H4 (cell line): Measurements from ENCODE around the gene STT3A. TPM values are rescaled to one million over a fixed set of nuclear protein-coding genes. Genes with fewer than 3 reads are reported as not detected.

Experiments
- DNase-seq: peaks from one replicate; pipeline ENCODE4 v3.0.0-alpha.2; 2015; ENCODE audit warnings: low spot score
- total RNA-seq: library from RNA; depleted of rRNA; stranded (reverse); fragments of >200 nt; shearing (Covaris generic); gene quantifications from 2 replicates; pipeline ENCODE4 v1.2.3, GENCODE V29; 2014; rRNA removed

Gene STT3A
- total RNA-seq, 1 experiment from 2014 or later: 340 TPM

DNA sequence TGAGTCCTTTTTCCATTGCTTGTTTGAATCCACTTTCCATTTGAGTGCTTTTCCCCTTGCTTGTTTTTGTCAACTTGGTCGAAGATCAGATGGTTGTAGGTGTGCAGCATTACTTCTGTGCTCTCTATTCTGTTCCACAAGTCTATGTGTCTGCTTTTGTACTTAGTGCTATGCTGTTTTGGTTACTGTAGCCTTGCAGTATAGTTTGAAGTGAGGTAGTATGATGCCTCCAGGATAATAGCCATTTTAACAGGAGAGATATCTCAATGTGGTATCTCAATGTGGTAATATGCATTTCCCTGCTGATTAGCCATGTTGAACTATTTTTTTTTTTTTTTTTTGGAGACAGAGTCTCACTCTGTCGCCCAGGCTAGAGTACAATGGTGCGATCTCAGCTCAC is 71.3 kb downstream of the STT3A start:
- DNase-seq: no peak

DNA sequence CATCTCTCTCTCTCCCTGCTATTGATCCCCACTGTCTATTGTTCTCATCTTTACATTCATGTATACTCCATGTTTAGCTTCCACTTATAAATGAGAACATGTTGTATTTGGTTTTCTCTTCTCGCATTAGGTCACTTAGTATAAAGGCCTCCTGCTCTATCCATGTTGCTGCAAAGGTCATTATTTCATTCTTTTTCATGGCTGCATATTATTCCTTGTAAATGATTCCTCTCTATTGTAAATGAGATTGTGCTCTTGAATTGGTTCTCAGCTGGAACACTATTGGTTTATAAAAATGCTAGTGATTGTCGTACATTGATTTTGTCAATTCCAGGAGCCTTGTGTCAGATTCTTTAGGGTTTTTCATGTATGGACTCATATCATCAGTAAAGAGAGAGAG is 74.5 kb downstream of the STT3A start:
- no peak for DNase-seq

DNA sequence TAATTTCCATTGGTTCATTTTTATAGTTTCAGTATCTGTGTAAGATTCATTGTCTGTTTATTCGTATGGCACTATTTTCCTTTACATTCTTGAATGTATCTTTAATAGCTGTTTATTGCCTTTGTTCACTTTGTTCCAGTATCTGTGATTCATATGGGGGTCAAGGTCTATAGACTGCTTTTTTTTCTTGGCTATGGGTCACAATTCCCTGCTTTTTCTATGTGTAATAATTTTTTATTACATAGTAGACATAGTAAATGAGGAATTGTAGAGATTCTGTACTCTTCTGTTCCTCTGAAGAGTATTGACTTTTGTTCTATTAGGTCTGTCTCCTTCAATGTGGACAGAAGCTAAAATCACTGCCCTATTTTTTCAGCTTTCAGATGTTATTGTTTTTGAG is 77.5 kb downstream of the STT3A start:
- DNase-seq: no peak

DNA sequence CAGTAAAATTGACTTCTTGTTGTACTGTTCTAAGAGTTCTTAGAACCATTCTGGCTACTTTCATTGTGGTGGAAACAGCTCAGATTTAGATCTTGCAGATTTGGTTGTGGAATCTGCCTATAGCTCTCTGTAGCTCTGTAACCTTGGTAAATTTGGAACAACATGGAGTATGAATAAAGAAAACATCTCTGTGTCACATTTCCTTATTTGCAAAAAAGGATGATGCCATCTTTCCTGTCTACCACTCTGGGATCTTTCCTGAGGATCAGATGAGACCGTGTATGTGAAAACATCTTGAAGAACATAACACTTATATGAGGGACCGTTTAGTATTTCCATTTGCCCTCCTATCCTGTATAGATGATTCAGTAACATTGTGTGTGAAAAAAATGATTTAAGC is 78.9 kb downstream of the STT3A start:
- no peak for DNase-seq

Other genes with a start within 250 kb of the STT3A start
- gene FEZ1, start 96.6 kb upstream of the STT3A start, total RNA-seq: 1.8 and 2.9 TPM in 2 replicates
- gene EI24, start 23.4 kb upstream of the STT3A start, total RNA-seq: 176 and 186 TPM in 2 replicates
- gene CHEK1, start 32.3 kb downstream of the STT3A start, total RNA-seq: 48.5 and 57.5 TPM in 2 replicates
- not detected in 2 replicates for gene ACRV1, start 88.0 kb downstream of the STT3A start, total RNA-seq
- gene PATE1, start 153.4 kb downstream of the STT3A start, total RNA-seq: not detected in 2 replicates
- not detected in 2 replicates for gene PATE2, start 186.0 kb downstream of the STT3A start, total RNA-seq
- not detected in 2 replicates for gene PATE3, start 195.3 kb downstream of the STT3A start, total RNA-seq
- not detected in 2 replicates for gene PATE4, start 240.5 kb downstream of the STT3A start, total RNA-seq